NCI-H1105 (cell line): ENCODE results near the gene SPDYE2B.
"Not testable (repeated sequence)": the region's sequence is repeated elsewhere in the genome, so short reads cannot be mapped to it uniquely, and the experiment has no call there.

Source experiments
- DNase-seq: peaks from one replicate; lab custom pipeline; 2025; lab: John Stamatoyannopoulos, UW

SPDYE2B gene, protein sequence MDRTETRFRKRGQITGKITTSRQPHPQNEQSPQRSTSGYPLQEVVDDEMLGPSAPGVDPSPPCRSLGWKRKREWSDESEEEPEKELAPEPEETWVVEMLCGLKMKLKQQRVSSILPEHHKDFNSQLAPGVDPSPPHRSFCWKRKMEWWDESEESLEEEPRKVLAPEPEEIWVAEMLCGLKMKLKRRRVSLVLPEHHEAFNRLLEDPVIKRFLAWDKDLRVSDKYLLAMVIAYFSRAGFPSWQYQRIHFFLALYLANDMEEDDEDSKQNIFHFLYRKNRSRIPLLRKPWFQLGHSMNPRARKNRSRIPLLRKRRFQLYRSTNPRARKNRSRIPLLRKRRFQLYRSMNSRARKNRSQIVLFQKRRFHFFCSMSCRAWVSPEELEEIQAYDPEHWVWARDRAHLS

DNA sequence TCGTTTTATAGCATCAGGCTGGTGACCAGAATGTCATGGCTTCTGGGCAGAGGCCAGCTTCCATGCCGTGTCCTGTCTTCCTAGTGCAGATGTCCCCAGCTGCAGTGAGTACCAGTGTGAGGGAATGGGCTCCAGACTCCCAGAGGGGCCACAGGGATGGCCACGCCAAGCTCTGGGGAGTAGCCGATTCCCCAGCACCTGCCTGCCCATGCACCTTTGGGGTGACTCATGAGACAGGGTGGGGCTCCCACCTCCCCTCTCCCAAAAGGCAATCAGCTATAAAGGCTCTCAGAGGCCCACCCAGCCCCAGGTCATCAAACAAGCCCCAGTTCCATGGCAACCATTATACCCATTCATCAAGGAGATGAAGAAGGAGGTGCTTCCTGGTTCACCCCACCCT lies at the start of gene SPDYE2B:
Gene SPDYE2B (plus strand): TSS at position 396 of the 400 bp plus-strand sequence. CDS start 2,030 bp downstream, outside the sequence.
- DNase-seq = not testable (repeated sequence)

DNA sequence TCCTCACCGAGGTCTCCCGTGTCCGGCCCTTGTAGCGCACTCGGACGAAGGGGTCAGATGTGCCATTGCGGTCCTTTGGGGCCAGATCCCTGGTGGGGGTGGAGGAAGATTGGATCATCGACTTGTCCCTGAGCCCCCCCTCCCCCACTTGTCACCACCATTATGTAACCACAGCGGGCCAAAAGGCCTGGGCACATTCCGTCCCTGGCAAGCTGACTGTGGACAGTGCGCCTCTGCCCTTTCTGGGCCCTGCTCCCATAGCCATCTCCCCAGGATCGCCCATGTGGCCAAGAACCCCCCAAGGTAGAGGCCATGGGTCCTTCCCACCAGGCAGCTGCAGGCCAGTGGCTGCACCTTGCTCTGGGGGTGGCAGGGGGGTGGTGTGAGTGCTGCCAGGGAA lies 47.8 kb upstream of the SPDYE2B start:
- not testable (repeated sequence) for DNase-seq

DNA sequence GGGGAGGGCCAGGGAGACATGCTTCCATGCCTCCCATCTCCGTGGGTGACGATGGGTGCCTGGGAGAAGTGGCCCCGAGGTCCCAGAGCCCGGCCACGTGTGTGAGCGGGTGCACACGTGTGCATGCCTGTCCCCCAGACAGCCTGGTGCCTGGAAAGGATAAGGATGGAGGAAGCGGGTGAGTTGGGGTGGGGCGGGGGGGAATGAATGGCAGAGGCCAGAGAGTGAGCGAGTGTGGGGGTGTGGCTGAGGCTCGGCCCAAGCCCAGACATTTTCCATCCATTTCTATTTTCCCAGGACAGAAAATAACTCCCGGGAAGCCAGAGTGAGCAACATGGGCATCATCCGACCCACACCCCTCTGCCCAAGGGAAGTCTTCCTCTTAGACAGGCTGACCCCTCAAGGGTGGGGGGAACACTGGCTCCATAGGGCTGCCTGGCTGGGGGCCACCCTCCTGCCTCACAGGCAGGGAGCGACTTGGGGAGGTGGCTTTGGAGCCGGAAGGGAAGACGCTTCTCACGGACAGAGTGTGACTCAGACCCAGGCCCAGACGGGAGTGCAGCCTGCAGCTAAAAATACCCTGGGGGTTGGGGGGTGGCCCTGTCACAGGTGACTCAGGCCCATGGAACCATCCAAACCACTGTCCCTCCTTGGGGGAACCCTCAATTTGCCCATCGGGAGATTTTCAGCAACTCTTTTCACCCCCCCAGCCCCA lies 45.5 kb upstream of the SPDYE2B start:
- DNase-seq = not testable (repeated sequence)

DNA sequence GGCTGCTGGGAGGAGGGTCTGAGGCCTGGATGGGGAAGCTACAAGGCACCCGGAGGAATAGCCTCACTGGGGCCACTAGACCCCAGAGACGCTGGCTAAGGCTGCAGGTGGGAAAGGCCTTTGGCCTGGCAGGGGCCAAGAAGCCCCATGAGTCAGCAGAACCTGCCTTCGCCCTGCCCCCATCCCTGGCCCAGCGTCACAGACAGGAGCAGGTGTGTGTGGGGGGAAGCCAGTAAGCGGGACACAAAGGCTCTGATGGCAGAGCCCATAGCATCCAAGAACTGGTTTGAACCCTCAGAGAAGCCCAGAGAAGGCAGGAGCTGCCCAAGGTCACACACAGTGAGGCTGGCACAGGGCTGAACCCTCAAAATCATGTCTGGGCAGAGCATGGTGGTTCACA lies 43.3 kb upstream of the SPDYE2B start:
- not testable (repeated sequence) for DNase-seq

DNA sequence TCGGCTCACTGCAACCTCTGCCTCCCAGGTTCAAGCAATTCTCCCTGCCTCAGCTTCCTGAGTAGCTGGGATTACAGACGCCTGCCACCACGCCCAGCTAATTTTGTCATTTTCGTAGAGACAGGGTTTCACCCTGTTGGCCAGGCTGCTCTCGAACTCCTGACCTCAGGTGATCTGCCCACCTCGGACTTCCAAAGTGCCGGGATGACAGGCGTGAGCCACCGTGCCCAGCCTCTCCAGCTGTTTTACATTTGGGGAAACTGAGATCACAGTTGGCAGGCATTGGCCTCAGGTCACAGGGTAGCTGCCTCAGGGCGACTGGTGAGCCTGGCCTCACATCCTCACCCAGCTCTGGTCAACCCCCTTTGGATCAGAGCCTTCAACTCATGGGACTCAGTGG lies 40.4 kb upstream of the SPDYE2B start:
- DNase-seq = not testable (repeated sequence)

DNA sequence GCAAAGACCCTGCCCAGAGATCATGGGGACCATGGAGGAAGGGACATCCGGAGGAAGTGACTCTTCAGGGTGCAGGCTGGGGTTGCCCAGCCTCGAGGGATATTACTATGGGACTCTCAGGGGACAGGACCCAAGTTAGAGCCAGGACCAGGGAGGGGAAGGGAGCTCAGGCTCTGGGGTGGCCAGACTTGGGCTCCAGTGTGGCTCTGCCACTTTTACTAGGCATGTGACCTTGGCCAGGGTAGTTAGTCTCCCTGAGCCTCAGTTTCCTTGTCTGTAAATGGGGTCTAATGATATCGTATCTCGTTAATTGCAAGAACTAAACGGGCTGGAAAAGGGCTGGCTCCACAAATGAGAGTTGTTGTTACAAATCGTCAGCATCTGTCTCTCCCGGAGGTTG lies 39.7 kb upstream of the SPDYE2B start:
- not testable (repeated sequence) for DNase-seq

DNA sequence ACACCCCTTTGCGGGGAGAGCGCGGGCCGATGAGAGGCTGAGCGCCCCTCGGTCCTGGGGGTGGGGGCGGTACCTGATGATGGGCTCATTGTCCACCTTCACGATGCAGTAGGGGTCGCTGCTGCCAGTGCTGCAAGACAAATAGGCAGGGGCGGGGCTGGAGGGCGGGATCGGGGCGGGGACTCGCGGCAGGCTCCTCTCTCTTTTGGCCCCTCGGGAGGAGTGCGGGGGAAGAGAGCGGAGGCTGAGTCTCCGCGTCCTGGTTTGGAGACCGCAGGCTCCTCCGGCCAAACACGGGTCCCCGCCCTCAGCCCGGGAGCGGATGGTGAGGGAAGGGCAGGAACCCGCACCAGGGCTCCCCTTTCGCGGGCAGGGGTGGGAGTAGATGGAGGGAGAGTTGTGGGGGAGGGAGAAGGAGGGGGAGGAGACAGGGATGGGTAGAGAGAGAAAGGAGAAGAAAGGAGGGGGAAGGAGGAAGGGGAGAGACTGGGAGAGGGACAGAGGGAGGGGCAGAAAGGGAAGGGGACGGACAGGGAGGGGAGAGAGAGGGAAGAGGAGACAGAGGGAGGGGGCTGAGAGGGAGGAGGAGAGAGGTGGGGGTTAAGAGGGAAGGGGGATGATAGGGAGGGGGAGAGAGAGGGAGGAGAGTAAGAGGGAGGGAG lies 39.0 kb upstream of the SPDYE2B start:
- DNase-seq = not testable (repeated sequence)

DNA sequence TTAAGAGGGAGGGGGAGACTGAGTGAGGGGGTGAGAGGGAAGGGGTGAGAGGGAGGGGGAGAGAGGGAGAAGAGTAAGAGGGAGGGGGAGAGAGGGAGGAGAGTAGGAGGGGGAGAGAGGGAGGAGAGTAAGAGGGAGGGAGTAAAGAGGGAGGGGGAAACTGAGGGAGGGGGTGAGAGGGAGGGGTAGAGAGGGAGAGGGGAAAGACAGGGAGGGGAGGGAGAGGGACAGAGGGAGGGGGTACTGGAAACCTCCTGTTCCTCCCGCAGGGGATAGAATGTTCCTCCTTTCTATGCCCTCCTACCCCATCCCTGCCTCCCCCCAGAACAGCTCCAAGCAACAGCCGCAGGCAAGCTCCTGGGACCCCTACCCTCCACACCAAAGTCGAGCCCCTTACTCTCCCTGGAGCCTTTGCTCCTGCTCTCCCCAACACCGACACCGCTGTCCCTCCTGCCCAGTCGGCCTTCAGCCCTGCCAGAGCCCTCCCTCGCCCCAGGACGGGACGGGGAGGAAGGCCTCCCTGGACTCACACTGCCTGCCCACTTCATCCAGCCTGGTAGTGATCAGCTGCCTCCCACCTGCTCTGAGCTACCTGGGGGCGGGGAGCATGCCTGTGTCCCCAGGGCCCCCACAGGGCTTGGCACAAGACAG lies 38.3 kb upstream of the SPDYE2B start:
- not testable (repeated sequence) for DNase-seq

DNA sequence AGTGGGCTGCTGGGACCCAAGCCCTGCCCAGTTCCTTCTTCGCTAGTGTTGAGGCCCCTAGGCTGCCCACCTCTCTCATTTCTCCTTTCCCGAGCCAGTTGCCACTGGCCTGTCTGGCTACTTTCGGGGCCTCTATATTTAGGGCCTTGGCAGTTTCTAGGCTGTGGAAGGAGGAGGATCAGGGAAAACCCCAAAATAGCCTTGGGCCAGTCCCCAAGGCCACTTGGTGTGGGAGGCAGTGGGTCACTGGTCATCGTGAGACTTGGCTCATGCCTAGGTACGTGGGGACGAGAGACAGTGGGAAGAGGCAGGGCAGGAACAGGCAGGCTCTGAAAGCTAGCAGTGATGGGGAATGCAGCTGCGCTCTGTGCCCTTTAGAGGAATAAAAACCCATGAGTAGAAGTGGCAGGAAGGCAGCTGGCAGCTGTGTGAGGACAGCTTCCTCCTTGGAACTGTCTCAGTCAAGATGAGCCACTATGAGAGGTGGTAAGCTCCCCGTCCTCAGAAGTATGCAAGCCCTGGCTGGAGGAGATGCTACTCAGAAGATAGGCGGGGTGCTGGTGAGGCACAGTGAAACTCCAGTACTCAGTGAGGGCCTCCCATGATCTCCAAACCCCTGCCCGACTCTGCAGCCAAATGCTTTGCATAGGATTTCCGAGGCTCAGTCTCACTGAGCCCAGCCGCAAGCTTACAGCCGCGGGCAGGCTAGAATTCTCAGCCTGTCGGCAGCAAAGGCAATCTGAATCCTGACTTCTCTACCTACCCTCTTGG lies 36.4 kb upstream of the SPDYE2B start:
- not testable (repeated sequence) for DNase-seq

DNA sequence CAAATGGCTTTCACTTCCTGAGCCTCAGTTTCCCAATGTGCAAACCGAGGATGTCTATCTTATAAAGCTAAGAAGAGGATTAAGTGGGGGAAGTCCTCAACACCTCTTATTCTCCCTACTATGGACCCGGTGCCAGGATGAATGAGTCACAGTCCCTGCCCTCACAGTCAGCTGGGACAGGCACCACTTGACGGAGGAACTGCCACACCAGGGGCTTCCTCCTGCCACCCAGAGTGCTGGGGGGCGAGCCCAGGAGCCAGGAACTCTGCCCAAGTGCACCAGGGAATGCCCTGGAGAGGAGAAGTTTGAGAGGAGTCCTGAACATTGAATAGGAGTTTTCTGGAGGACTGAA lies 35.8 kb upstream of the SPDYE2B start:
- DNase-seq = not testable (repeated sequence)

DNA sequence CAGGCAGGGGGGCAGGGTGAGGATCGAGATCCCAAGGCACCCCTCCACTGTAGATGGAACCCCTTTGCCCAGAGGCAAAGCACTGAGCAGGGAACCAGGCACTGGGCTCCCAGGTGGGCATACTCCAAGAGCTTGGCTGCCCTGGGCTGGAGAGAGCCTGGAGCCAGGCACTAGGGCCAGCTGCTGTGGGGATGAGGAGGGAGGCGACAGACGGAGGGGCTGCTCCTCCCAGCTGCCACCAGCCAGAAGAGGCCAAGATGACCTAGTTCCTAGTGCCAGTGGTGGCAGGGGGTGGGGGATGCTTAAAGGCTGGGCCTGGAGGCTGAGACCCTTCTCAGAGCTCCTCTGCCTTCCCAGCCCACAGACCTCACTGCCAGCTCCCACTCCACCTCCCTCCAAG lies 35.2 kb upstream of the SPDYE2B start:
- DNase-seq = not testable (repeated sequence)

DNA sequence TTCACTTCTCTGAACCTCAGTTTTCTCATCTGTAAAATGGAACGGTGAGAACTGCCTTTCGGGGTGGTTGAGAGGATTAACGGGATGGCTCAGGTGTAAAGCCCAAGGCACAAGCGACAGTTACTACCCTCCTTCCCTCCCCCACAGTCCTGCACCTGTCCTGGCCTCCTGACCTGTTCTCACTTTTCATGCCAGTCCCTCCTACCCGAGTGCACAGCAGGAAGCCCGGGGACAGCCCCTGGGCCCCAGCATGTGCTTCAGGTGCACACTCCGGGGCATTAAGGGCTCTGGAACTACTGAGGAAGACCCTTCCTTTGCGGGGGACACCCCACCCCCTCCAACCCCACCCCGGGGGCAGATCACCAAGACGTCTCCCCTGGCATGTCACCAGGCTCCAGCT lies 34.2 kb upstream of the SPDYE2B start:
- DNase-seq = not testable (repeated sequence)

DNA sequence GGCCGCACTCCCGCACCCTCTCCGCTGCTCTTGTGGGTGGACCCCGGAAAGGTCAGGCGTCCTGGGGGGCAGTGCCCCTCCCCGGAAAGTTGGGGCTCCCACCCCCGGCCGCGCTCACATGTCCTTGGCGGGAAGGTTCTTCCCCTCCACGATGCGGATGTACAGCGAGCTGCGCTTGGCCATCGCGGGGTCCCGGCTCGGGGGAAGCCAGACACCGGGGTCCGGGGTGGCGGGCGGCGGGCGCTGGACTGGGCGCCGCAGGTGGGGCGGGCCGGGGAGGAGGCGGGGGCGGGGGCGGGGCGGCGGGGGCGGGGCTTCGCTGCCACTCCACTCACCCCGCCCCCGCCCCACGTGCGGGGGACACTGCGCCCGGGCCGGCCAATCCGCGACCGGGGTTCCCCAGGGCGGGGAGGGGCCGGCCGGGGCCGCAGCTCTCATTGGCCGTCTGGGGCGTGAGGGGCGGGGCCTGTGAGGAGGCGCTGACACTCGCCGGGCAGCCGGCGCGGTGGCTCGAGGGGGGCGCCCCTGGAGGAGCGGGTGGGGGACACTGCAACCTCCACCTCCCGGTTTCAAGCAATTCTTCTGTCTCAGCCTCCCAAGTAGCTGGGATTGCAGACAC lies 33.5 kb upstream of the SPDYE2B start, which contains the start of gene RASA4:
Gene RASA4 (minus strand): TSS at position 250 of the 619 bp plus-strand sequence. CDS start 67 bp downstream, at position 183.
- DNase-seq = not testable (repeated sequence)

DNA sequence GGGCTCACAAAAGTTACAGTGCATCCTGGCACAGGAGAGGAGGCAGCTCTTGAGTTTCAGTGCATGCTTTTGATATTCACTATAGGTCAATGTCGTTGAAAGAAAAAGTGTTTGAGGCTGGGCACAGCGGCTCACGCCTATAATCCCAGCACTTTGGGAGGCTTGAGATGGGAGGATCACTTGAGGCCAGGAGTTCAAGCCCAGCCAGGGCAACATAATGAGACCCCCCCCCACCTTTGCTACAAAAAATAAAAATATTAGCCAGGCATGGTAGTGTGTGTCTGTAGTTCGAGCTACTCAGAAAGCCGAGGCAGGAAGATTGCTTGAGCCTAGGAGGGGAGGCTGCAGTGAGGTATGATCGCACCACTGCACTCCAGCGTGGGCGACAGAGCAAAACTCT lies 32.0 kb upstream of the SPDYE2B start:
- not testable (repeated sequence) for DNase-seq

DNA sequence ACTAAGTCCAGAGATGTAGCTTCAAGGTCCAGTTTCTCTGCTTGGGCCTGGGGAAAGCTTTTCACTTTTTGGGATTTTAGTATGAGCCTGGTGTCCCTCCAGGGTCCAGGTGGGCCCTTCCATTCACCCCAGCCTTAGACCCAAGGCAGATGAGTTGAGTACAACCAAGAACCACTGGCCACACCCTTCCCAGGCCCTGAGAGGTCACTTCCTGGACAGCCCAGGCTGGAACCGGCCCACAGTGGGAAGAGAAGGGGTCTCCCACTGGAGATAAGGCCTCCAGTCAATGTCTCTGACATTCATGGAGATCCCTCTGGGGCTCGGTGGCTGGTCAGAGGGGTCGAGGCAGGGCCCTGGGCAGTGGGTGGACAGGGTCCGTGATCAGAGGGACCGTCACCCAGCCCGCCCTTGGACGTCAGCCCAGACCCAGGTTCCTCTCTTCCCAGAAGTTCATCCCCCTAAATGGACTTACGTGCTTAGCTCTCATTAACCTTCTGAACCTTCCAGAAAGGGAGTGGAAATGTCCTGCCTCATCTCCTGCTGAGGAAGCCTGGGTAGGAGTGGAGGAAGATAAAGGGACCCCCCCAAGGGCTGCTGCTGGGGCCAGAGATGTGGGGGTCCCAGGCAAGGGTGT lies 22.7 kb upstream of the SPDYE2B start:
- not testable (repeated sequence) for DNase-seq

DNA sequence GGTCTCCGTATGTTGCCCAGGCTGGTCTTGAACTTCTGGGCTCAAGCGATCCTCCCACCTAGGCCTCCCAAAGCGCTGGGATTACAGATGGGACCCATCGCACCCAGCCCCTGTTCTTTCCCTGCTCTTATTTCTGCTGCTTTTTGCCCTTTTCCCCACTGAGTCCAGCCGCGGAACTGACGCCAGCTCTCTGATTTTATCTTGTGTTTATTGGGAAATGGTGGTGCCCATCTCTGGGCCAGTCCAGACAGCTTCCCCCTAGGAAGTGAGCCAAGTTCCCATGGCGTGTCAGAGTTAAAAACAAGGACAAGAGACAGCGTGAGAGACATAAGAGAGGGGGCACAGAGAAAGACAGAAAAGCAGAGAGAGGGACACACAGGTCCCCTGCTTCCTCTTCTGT lies 19.5 kb upstream of the SPDYE2B start:
- DNase-seq = not testable (repeated sequence)

DNA sequence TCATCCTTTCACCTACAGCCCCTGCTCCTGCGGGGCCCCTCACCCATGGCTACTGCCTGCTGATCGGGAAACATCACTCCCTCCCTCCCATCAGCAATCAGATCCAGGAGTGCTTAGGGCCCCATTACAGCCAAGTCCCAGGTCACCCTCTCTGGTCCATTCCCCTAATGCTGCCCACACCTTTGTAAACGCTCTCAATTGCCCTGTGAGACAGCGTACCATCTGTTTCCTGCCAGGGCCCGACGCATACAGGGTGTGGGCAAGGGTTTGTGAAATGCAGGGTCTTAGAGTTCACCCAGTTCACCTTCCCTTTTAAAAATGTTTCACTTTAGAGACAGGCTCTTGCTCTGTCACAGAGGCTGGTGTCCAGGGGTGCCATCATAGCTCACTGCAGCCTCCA lies 15.8 kb upstream of the SPDYE2B start:
- DNase-seq = not testable (repeated sequence)

DNA sequence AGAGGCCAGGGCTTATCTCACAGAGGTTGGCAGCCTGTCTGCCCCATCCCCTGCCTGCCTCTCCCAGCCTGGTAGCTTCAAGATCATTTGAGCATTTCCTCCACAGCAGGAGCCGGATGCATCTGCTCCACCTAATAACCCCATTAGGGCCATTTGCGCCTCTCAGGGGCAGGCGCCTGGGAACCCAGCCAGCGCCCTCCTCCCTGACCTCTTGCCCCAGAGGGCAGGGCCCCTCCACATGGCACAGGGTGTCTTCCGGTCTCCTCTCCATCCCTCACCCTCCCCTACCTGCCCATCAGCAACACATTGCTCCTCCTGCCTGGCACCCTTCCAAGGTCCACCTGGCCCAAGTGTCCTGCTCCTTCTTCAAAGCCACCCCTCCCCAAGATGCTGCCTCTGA lies 14.8 kb upstream of the SPDYE2B start:
- not testable (repeated sequence) for DNase-seq

DNA sequence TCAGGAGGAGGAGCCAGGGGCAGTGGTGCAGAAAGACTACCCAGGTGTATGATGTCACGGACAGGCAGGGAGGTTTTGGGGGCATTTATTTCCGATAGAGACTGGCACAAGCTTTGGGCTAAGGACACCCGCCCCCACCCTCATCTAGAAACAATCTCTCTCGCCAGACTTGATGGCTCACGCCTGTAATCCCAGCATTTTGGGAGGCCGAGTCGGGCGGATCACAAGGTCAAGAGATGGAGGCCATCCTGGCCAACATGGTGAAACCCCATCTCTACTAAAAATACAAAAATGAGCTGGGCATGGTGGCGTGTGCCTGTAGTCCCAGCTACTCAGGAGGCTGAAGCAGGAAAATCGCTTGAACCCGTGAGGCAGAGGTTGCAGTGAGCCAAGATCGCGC lies 13.2 kb upstream of the SPDYE2B start:
- not testable (repeated sequence) for DNase-seq

DNA sequence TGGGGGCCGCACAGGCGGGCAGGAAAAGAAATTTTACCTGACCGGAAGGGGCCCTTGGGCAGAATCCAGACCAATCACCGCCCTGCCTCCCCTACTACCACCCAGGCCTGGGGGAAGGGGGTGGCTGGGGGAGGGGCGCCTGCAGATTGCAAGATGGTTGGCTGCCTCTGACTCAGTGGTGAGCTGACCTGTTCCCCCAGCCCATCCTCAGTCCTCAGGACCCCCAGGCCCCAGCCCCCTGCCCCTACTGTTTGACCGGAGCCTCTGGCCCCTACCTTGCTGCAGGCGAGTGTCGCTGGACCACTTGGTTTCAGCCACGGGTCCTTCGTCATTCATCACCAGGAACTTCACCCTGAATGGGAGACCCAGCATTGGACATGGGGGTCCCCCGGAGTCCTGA lies 11.3 kb upstream of the SPDYE2B start:
- DNase-seq = not testable (repeated sequence)
